Right renal pelvis (tissue), 4 donors: ENCODE results near the gene CHRNA4. TPM values are rescaled to one million over a fixed set of nuclear protein-coding genes. Genes with fewer than 3 reads are reported as not detected.
"Not testable (repeated sequence)": the region's sequence is repeated elsewhere in the genome, so short reads cannot be mapped to it uniquely, and the experiment has no call there.

Experiments
- DNase-seq, 4 donors: peaks; one replicate each; pipeline ENCODE4 v3.0.0-alpha.2; 2013; ENCODE audit warnings: low read depth in 4 of 4, low spot score in 3 of 4, missing footprints in 1 of 4
- polyA plus RNA-seq, 4 donors: library from polyadenylated mRNA; unstranded; fragments of 120-200 nt; gene quantifications; one replicate each; pipeline ENCODE4 v1.2.1, GENCODE V29; 2013; ENCODE audit not compliant: insufficient read length in 4 of 4

Gene CHRNA4
- polyA plus RNA-seq, 4 donors: 6.1 to 14.7 (median 12.7) TPM

DNA sequence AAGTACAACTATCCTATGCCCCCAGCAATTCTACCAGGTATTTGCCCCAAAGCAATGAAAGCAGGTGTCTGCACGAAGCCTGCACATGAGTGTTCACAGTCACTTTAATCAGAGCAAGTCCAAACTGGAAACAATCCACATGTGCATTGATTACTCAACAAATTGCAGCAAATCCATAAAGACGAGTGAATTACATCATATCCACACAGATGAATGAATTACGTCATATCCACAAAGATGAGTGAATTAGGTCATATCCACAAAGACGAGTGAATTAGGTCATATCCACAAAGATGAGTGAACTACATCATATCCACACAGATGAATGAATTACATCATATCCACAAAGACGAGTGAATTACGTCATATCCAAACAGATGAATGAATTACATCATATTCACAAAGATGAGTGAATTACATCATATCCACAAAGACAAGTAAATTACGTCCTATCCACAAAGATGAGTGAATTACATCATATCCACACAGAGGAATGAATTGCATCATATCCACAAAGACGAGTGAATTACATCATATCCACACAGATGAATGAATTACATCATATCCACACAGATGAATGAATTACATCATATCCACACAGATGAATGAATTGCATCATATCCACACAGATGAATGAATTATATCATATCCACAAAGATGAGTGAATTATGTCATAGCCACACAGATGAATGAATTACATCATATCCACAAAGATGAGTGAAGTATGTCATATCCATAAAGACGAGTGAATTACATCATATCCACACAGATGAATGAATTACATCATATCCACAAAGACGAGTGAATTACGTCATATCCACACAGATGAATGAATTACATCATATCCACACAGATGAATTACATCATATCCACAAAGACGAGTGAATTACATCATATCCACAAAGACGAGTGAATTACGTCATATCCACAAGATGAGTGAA lies 21.7 kb downstream of the CHRNA4 start:
- DNase-seq: not testable (repeated sequence)

- DNase-seq: no peak
These were observed 23.2 kb downstream of the CHRNA4 start for GRCh38 chr20:63337786-63338420.

GRCh38 chr20:63336232-63336752 lies 24.9 kb downstream of the CHRNA4 start:
- DNase-seq: no peak

GRCh38 chr20:63335711-63336110 lies 25.4 kb downstream of the CHRNA4 start:
- DNase-seq: no peak

DNA sequence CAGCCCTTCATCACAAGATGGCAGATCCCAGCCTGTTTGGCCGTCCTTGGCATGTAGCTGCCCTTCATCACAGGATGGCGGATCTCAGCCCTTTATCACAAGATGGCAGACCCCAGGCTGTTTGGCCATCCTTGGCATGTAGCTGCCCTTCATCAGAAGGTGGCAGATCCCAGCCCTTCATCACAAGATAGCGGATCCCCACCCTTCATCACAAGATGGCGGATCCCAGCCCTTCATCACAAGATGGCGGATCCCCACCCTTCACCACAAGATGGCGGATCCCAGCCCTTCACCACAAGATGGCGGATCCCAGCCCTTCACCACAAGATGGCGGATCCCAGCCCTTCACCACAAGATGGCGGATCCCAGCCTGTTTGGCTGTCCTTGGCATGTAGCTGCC lies 26.1 kb downstream of the CHRNA4 start:
- not testable (repeated sequence) for DNase-seq

DNA sequence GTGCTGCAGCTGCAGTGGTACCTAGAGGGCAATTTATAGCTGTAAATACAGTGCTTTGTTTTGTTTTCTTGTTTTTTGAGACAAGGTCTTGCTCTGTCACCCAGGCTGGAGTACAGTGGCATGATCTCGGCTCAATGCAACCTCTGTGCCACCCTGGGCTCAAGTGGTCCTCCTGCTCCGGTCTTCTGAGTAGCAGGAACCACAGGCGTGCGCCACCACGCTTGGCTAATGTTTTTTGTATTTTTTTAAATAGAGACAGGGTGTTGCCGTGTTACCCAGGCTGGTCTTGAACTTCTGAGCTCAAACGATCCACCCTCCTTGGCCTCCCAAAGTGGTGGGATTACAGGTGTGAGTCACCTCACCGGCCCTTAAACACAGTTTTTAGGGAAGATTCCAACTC lies 26.8 kb downstream of the CHRNA4 start:
- no peak for DNase-seq

GRCh38 chr20:63333241-63333836 lies 27.8 kb downstream of the CHRNA4 start:
- DNase-seq: no peak

GRCh38 chr20:63332488-63333240 lies 28.5 kb downstream of the CHRNA4 start:
- no peak for DNase-seq

DNA sequence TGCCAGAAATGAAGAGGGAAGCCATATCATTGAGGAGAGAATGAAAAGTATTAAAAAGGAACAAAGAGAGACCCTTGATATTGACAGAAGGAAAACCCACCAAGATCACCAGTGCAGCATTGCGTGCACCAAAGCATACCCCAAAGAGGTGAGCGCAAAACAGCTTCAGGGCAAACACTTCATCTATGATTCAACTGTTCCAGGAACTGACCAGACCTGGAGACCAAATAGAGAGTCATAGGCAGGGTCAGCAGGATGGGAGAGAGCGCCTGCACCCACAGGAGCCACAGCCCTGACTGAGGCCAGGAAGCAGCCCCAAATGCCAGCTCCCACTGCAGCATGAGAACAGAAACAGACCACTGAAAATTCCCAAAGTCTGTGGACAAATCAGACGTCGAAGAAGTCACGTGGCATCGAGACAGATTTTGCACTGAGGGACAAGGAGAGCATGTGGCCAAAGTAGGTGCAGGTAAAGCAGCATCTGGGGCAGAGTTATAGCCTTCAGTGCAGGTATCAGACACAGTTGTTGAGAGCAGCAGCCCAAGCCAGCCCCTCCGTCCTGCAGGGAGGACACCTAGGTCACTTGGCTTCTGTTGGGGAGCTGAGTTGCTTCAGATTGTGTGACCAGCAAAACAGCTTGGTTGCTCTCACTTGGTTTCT lies 29.3 kb downstream of the CHRNA4 start:
- no peak for DNase-seq

GRCh38 chr20:63330940-63331339 lies 30.2 kb downstream of the CHRNA4 start:
- DNase-seq: no peak

DNA sequence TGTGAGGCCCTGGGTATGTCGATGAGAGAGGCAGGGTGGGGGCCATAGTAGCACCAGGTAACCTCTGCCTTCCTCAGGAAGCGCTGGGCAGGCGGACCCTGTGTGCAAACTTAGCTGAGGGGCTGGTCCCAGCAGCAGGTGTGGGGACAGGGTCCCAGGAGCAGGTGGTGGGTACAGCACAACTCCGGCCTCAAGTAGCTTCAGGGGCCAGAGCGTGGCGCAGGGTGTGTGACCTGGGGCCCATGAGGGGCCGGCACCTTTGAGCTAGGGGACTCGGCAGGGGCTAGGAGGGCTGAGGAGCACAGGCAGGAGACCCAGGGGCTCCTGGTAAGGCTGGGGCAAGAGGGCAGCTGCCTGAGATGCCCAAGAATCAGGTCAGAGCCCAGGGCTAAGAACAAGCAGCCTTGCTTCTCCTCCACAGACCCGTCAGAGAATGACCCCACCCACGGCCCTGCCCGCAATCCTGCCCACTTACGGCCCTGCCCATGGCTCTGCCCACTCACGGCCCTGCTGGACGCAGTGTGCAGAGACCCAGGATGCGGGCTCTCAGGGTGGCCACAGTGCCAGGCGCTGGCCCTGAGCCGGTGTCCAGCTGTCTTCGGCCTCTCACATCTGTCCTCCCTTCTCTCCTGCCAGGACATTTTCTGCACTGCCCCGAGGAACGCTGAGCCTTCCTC lies 30.9 kb downstream of the CHRNA4 start:
- no peak for DNase-seq

- DNase-seq: no peak
These were observed 31.6 kb downstream of the CHRNA4 start for GRCh38 chr20:63329331-63330083.

GRCh38 chr20:63328718-63329275 lies 32.4 kb downstream of the CHRNA4 start:
- DNase-seq: no peak

DNA sequence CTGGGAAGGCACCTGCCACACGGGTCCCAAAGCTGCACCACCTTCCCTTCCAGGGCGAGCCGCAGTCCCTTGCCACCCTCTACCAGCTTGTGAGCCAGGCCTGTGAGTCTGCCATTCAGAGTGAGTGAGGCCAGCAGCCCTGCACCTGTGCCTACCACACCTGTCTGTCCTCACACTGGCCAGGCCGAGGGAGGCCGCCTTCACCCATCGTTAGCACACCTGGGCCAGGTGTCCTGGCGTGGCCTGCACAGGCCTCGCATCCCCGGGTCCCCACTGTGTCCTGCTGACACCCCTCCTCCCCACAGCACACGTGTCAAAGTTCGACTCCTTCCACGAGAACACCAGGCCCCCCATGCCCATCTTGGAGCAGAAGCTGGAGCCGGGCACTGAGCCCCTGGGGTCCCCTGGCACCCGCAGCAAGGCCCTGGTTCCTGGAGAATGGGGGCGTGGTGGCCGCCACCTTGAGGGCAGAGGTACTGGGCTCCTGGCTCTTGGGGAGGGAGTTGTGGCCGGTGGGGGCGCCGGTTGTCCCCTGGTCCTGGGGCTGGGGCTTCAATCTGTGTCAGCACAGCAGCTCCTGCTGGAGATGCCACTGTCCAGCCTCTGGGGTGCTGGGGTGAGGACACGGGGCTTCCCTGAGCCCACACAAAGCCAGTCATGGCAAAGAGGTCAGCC lies 33.0 kb downstream of the CHRNA4 start:
- no peak for DNase-seq

- DNase-seq: no peak
These were observed 33.9 kb downstream of the CHRNA4 start for GRCh38 chr20:63327231-63327745.

- DNase-seq: no peak
These were observed 34.6 kb downstream of the CHRNA4 start for GRCh38 chr20:63326314-63327230.
